ENCODE data around the gene ATP8B2.

ATP8B2 gene

GRCh38 chr1:154398141-154398540 lies 72.8 kb downstream of the ATP8B2 start:
- DNase-seq (ENCODE audit: low spot score) = no peak

- no peak for DNase-seq (ENCODE audit: low spot score)
Observed at GRCh38 chr1:154398678-154399077, 73.4 kb downstream of the ATP8B2 start.

GRCh38 chr1:154400381-154400801 lies 75.1 kb downstream of the ATP8B2 start:
- no peak for DNase-seq (ENCODE audit: low spot score)
